Endothelial cell of umbilical vein (primary cell): ENCODE data around the gene CTNNB1. TPM values are rescaled to one million over a fixed set of nuclear protein-coding genes. Genes with fewer than 3 reads are reported as not detected.

ENCODE experiments used
- BruUV-seq: library from RNA; stranded (reverse); fragments of 400-500 nt; replicated peaks from 2 replicates; lab custom pipeline; 2021; lab: Mats Ljungman, UMichigan
- CTCF ChIA-PET: fragments of 300-600, 350-600 bp; sonication (Branson Sonifier 250); formaldehyde crosslinking; loops from one replicate; lab custom pipeline; 2021; ENCODE audit warnings: antibody characterized with exemption, inconsistent platforms; lab: Charles Lee
- POLR2A ChIA-PET: fragments of 300-600, 350-600 bp; sonication (Branson Sonifier 250); formaldehyde crosslinking; loops from one replicate; lab custom pipeline; 2021; ENCODE audit warnings: antibody characterized with exemption, inconsistent platforms; lab: Charles Lee
- DNase-seq: peaks from one replicate; pipeline ENCODE4 v3.0.0-alpha.2; 2011; ENCODE audit warnings: low read depth, low spot score
- FAIRE-seq: peaks from 2 replicates; lab custom pipeline; 2011; peaks lifted over from hg19 to GRCh38; lab: Jason Lieb, UNC
- H2AFZ ChIP-seq: 2 replicates; pipeline ENCODE4 v1.6.0; 2012; ENCODE audit warnings: low read depth, low read length, control low read depth, inconsistent platforms
- H3K27ac ChIP-seq: 2 replicates; pipeline ENCODE4 v1.5.1; 2011; ENCODE audit warnings: low read depth, mild to moderate bottlenecking, control low read depth, low read length, moderate library complexity; ENCODE audit not compliant: insufficient read depth
- H3K27me3 ChIP-seq, 2 experiments: 2 replicates each; pipeline versions ENCODE4 v1.6.0 to v1.6.1; 2011; ENCODE audit warnings: low read length in 2 of 2, mixed read lengths in 1 of 2; ENCODE audit not compliant: control insufficient read depth in 2 of 2, insufficient read depth in 2 of 2
- H3K36me3 ChIP-seq, 2 experiments: 2 replicates in 1 of 2; 3 replicates in 1 of 2; pipeline ENCODE4 v1.5.1; 2011; ENCODE audit warnings: low read length in 2 of 2, mild to moderate bottlenecking in 1 of 2, moderate library complexity in 1 of 2; ENCODE audit not compliant: control insufficient read depth in 2 of 2, insufficient read depth in 2 of 2; ENCODE audit errors: extremely low read depth in 1 of 2
- H3K4me1 ChIP-seq: 3 replicates; pipeline ENCODE4 v1.5.1; 2011; ENCODE audit warnings: mild to moderate bottlenecking, low read length; ENCODE audit not compliant: control insufficient read depth, insufficient read depth; ENCODE audit errors: extremely low read depth
- H3K4me2 ChIP-seq: 2 replicates; pipeline ENCODE4 v1.6.1; 2011; ENCODE audit warnings: low read length, control low read depth, mixed read lengths; ENCODE audit not compliant: insufficient read depth
- H3K4me3 ChIP-seq, 3 experiments: fragments of 200-600 bp in 1 of 3; sonication (generic), shearing (Covaris generic) in 1 of 3; replicated peaks in 1 of 3; 2 replicates each; pipeline ENCODE4 v1.5.1; 2011 to 2016; ENCODE audit warnings: control low read depth in 3 of 3, low read length in 3 of 3, mild to moderate bottlenecking in 2 of 3, inconsistent platforms in 1 of 3, low read depth in 1 of 3, moderate library complexity in 1 of 3; ENCODE audit not compliant: insufficient read depth in 1 of 3
- H3K79me2 ChIP-seq: 2 replicates; pipeline ENCODE4 v1.6.0; 2012; ENCODE audit warnings: low read length, inconsistent platforms; ENCODE audit not compliant: control insufficient read depth, insufficient read depth
- H3K9ac ChIP-seq: replicated peaks from 2 replicates; pipeline ENCODE3; 2011; ENCODE audit warnings: low read length, control low read depth; ENCODE audit not compliant: insufficient read depth; ENCODE audit errors: extremely low read depth
- H3K9me1 ChIP-seq: replicated peaks from 3 replicates; pipeline ENCODE4 v1.6.0; 2011; ENCODE audit warnings: mild to moderate bottlenecking, low read length; ENCODE audit not compliant: control insufficient read depth, insufficient read depth; ENCODE audit errors: extremely low read depth
- H3K9me3 ChIP-seq: replicated peaks from 2 replicates; pipeline ENCODE4 v1.5.1; 2012; ENCODE audit warnings: low read length, inconsistent platforms; ENCODE audit not compliant: control insufficient read depth, insufficient read depth
- H4K20me1 ChIP-seq: replicated peaks from 2 replicates; pipeline ENCODE3; 2011; ENCODE audit warnings: mild to moderate bottlenecking, low read length; ENCODE audit not compliant: control insufficient read depth, insufficient read depth; ENCODE audit errors: extremely low read depth
- EZH2 ChIP-seq: IDR thresholded peaks from 2 replicates; pipeline ENCODE4 v1.6.1; 2012; ENCODE audit warnings: borderline replicate concordance, low read depth, mild to moderate bottlenecking, moderate library complexity, low read length, inconsistent platforms; ENCODE audit not compliant: severe bottlenecking
- FOS ChIP-seq: IDR thresholded peaks from 2 replicates; pipeline ENCODE4 v1.6.1; 2011; ENCODE audit warnings: mild to moderate bottlenecking, low read length, moderate library complexity, borderline replicate concordance; ENCODE audit not compliant: insufficient read depth
- GATA2 ChIP-seq: IDR thresholded peaks from 2 replicates; pipeline ENCODE4 v1.7.0; 2011; ENCODE audit warnings: low read depth, mild to moderate bottlenecking, moderate library complexity, mixed read lengths, low read length; ENCODE audit not compliant: insufficient read length, insufficient read depth
- JUN ChIP-seq: IDR thresholded peaks from 2 replicates; pipeline ENCODE4 v1.6.1; 2011; ENCODE audit warnings: borderline replicate concordance, low read depth; ENCODE audit not compliant: insufficient read length, insufficient read depth
- MYC ChIP-seq: IDR thresholded peaks from one replicate; pipeline ENCODE4 v1.6.1; 2011; ENCODE audit warnings: mild to moderate bottlenecking, low read depth, low read length
- POLR2A ChIP-seq: IDR thresholded peaks from 2 replicates; pipeline ENCODE4 v1.6.1; 2012; ENCODE audit warnings: low read depth, mild to moderate bottlenecking, control low read depth, low read length
- POLR2AphosphoS5 ChIP-seq: IDR thresholded peaks from 2 replicates; pipeline ENCODE4 v1.6.1; 2012; ENCODE audit warnings: low read depth, mild to moderate bottlenecking, control low read depth, low read length, moderate library complexity; ENCODE audit not compliant: insufficient read depth
- dilution Hi-C: fragments of 300-500 bp; cut with MboI; formaldehyde crosslinking; loops from one replicate; pipeline ENCODE4 v1.15.0; 2019; ENCODE audit warnings: low sequenced_read_pairs; ENCODE audit not compliant: extremely low pct_ligation_motif_present
- intact Hi-C: fragments of 100-400 bp; cut with micrococcal nuclease; formaldehyde crosslinking; loops from one replicate; pipeline ENCODE4 v1.10.0; 2022
- polyA plus RNA-seq, 4 experiments: library from polyadenylated mRNA; depleted of rRNA in 3 of 4; stranded (reverse) in 3 of 4; unstranded in 1 of 4; fragments of >200 nt; gene quantifications; 2 replicates each; pipeline versions ENCODE4 v1.2.1 to v1.2.3, GENCODE V29; 2011 to 2012; ENCODE audit warnings: missing spikeins in 1 of 4
- total RNA-seq: library from RNA; stranded (reverse); gene quantifications from 2 replicates; pipeline ENCODE4 v1.2.3, GENCODE V29; 2021
- TF ChIP-seq, protein P1 (sequence below): IDR thresholded peaks from 2 replicates; pipeline ENCODE4 v1.6.1; 2011; ENCODE audit not compliant: insufficient read depth, insufficient read length
- TF ChIP-seq, protein P2 (sequence below), 2 donors: IDR thresholded peaks; 1 replicate in 1 of 2; 2 replicates in 1 of 2; pipeline ENCODE4 v1.5.1; 2011; ENCODE audit warnings: low read length in 2 of 2, mild to moderate bottlenecking in 2 of 2, moderate library complexity in 2 of 2, control low read depth in 1 of 2, inconsistent platforms in 1 of 2, low read depth in 1 of 2; ENCODE audit not compliant: insufficient read depth in 1 of 2; ENCODE audit errors: extremely low read depth in 1 of 2

CTNNB1 gene
- total and polyA plus RNA-seq, 2 donors (not counting 3 experiments of a cell fraction or from before 2014, with no cell fraction given) = 513 to 906 TPM

DNA sequence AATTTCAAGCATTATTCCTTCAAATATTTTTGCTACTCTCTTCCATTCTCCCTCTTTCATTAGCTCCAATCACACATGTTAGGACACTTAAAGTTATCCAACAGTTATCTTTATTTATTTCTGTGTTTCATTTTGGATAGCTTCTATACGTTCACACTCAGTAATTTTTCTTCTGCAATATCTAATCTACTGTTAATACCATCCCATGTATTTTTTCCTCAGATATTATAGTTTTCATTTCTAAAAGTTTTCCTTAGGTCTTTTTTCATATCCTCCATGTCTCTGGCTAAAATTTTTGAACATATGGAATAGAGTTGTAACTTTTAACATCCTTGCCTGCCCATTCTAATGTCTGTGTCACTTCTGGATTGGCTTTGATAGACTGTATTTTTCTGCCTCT is 73.4 kb downstream of the CTNNB1 start:
- Histone ChIP-seq H3K9ac (no peak overlapping the region), H3K4me3 (no peak overlapping the region), H3K4me1 (peaks cover 3% of the 10 kb centered on the region), H3K79me2 (no peaks in the 10 kb centered on the region), H3K36me3 (no peaks in the 10 kb centered on the region), H2AFZ (no peak overlapping the region), H3K4me2 (no peak overlapping the region), H3K27ac (no peak overlapping the region), H3K9me3 (no peaks in the 10 kb centered on the region), H3K9me1 (no peaks in the 10 kb centered on the region), H4K20me1 (no peaks in the 10 kb centered on the region), H3K27me3 (no peaks in the 10 kb centered on the region)
- ChIA-PET POLR2A (no interaction called here), CTCF (no interaction called here)
- no TSS peak for BruUV-seq
- TF ChIP-seq, protein P1, sequence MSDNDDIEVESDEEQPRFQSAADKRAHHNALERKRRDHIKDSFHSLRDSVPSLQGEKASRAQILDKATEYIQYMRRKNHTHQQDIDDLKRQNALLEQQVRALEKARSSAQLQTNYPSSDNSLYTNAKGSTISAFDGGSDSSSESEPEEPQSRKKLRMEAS = no peak
- TF ChIP-seq JUN = no peak
- TF ChIP-seq, protein P2, sequence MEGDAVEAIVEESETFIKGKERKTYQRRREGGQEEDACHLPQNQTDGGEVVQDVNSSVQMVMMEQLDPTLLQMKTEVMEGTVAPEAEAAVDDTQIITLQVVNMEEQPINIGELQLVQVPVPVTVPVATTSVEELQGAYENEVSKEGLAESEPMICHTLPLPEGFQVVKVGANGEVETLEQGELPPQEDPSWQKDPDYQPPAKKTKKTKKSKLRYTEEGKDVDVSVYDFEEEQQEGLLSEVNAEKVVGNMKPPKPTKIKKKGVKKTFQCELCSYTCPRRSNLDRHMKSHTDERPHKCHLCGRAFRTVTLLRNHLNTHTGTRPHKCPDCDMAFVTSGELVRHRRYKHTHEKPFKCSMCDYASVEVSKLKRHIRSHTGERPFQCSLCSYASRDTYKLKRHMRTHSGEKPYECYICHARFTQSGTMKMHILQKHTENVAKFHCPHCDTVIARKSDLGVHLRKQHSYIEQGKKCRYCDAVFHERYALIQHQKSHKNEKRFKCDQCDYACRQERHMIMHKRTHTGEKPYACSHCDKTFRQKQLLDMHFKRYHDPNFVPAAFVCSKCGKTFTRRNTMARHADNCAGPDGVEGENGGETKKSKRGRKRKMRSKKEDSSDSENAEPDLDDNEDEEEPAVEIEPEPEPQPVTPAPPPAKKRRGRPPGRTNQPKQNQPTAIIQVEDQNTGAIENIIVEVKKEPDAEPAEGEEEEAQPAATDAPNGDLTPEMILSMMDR (IDR thresholded peaks at IDR 0.05; ENCODE audit: extremely low read depth in 1 of 2, insufficient read depth in 1 of 2, low read depth in 1 of 2, low read length in 2 of 2) = no peak
- TF ChIP-seq EZH2 = no peak
- intact Hi-C loops (no loop called here), dilution Hi-C loops (no loop called here)
- FAIRE-seq (no peak), DNase-seq (no peak)

DNA sequence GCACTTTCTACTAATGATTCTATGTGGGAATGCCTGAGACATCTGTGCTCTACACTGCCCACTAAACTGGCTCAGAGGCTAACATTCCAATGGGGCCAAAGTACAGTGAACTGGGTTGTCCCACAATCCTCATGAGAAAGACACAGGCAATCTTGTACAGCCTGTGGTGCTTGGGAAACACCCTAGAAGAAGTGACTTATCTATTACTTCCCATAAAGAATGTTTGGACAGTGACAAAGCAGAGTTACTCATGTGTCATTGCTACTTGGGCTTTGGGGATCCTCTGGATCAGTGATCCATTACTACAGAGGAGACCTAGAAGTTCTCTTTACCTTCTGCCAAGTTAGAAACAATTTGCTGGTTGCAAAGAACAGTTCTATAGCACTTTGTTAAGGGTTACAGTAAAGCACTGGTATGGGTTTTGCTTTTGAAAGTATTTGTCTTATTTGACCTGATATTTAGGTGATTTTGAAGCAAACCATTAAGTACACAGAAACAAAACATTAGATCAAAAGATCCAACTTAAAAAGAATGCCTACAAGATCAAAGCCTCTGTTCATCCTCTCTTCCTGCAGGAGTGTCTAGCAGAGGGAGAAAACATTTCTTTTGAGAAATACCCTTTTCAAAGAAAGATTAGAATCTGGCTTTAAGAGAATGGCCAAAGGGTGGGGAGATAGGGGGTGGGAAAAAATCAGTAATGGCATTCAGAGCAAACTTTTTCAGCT is 75.8 kb downstream of the CTNNB1 start:
- Histone ChIP-seq H3K9me3 (no peaks in the 10 kb centered on the region), H3K4me1 (no peaks in the 10 kb centered on the region), H3K79me2 (no peaks in the 10 kb centered on the region), H4K20me1 (no peaks in the 10 kb centered on the region), H3K27me3 (no peaks in the 10 kb centered on the region), H3K4me2 (no peak overlapping the region), H3K36me3 (no peaks in the 10 kb centered on the region), H3K9me1 (no peaks in the 10 kb centered on the region), H2AFZ (no peak overlapping the region), H3K4me3 (no peak overlapping the region), H3K27ac (no peak overlapping the region), H3K9ac (no peak overlapping the region)
- ChIA-PET CTCF (no interaction called here), POLR2A (no interaction called here)
- FAIRE-seq (no peak), DNase-seq (no peak)
- dilution Hi-C loops = no loop called here
- TF ChIP-seq EZH2 (no peak), POLR2A (no peak), JUN (no peak), GATA2 (no peak), POLR2AphosphoS5 (no peak), MYC (no peak), FOS (no peak)
- TF ChIP-seq, protein P1 = no peak
- TF ChIP-seq, protein P2 (IDR thresholded peaks at IDR 0.05; ENCODE audit: extremely low read depth in 1 of 2, insufficient read depth in 1 of 2, low read depth in 1 of 2, low read length in 2 of 2) = no peak
- intact Hi-C loops = no loop called here
- BruUV-seq = no TSS peak
